Stimulated activated CD4-positive, alpha-beta T cell treated with anti-CD3 and anti-CD28 coated beads, Interleukin-4, amount 100 ng/mL, for 24 hours (primary cell): ENCODE results near the gene RFX4.
"Not testable (repeated sequence)": the region's sequence is repeated elsewhere in the genome, so short reads cannot be mapped to it uniquely, and the experiment has no call there.

ENCODE experiments used
- DNase-seq: peaks from one replicate; pipeline ENCODE4 v3.0.0-alpha.2; 2020

RFX4 gene

GRCh38 chr12:106594447-106594846 is 11.6 kb downstream of the RFX4 start:
- DNase-seq = no peak

GRCh38 chr12:106595268-106595667 is 12.5 kb downstream of the RFX4 start:
- no peak for DNase-seq

GRCh38 chr12:106598003-106598402 is 15.2 kb downstream of the RFX4 start:
- DNase-seq = no peak

- DNase-seq = no peak
Measured at GRCh38 chr12:106599302-106599701, 16.5 kb downstream of the RFX4 start.

GRCh38 chr12:106600503-106600902 is 17.7 kb downstream of the RFX4 start:
- no peak for DNase-seq

GRCh38 chr12:106601031-106601430 is 18.2 kb downstream of the RFX4 start:
- DNase-seq = no peak

GRCh38 chr12:106601496-106601895 is 18.7 kb downstream of the RFX4 start:
- no peak for DNase-seq

- no peak for DNase-seq
Measured at GRCh38 chr12:106602076-106602475, 19.3 kb downstream of the RFX4 start.

- DNase-seq = no peak
Measured at GRCh38 chr12:106605254-106605653, 22.4 kb downstream of the RFX4 start.

- not testable (repeated sequence) for DNase-seq
Measured at GRCh38 chr12:106620588-106620987, 37.8 kb downstream of the RFX4 start.

GRCh38 chr12:106625976-106626375 is 43.2 kb downstream of the RFX4 start:
- DNase-seq = no peak

- DNase-seq = no peak
Measured at GRCh38 chr12:106629797-106630659, 47.2 kb downstream of the RFX4 start.

- no peak for DNase-seq
Measured at GRCh38 chr12:106631150-106631549, 48.3 kb downstream of the RFX4 start.

GRCh38 chr12:106631797-106632196 is 49.0 kb downstream of the RFX4 start:
- no peak for DNase-seq

GRCh38 chr12:106632797-106633450 is 50.1 kb downstream of the RFX4 start:
- DNase-seq = no peak

GRCh38 chr12:106633451-106633823 is 50.6 kb downstream of the RFX4 start:
- no peak for DNase-seq

- DNase-seq = no peak
Measured at GRCh38 chr12:106634206-106634605, 51.4 kb downstream of the RFX4 start.

GRCh38 chr12:106643000-106643399 is 60.2 kb downstream of the RFX4 start:
- no peak for DNase-seq

GRCh38 chr12:106644335-106645073 is 61.7 kb downstream of the RFX4 start:
- DNase-seq = no peak

- no peak for DNase-seq
Measured at GRCh38 chr12:106645074-106645421, 62.2 kb downstream of the RFX4 start.

- DNase-seq = no peak
Measured at GRCh38 chr12:106645465-106646330, 62.9 kb downstream of the RFX4 start.

GRCh38 chr12:106646472-106646871 is 63.7 kb downstream of the RFX4 start:
- DNase-seq = no peak
